IMR-90 (cell line): ENCODE measurements around the gene THADA. TPM values are rescaled to one million over a fixed set of nuclear protein-coding genes. Genes with fewer than 3 reads are reported as not detected.

Experiments used
- ATAC-seq: fragments of 200-7000 bp; cut with Tn5 transposase; 2 replicates; pipeline ENCODE4 v1.9.1; 2020; ENCODE audit warnings: low read depth, mild to moderate bottlenecking, moderate library complexity
- BruUV-seq: library from RNA; stranded (reverse); fragments of 400-500 nt; replicated peaks from 2 replicates; lab custom pipeline; 2021; lab: Mats Ljungman, UMichigan
- CTCF ChIA-PET: fragments of 300-600 bp; formaldehyde crosslinking; extraction: SDS; loops from one replicate; lab custom pipeline; 2021; ENCODE audit warnings: antibody characterized with exemption; lab: Yijun Ruan, JAX
- POLR2A ChIA-PET: fragments of 300-600 bp; sonication (Branson Sonifier 250); formaldehyde crosslinking; loops from one replicate; lab custom pipeline; 2022; ENCODE audit warnings: antibody characterized with exemption; ENCODE audit not compliant: unreplicated experiment; lab: Charles Lee
- DNase-seq: peaks from one replicate; pipeline ENCODE4 v3.0.0; 2013
- H2AFZ ChIP-seq: replicated peaks from 2 replicates; pipeline ENCODE3; 2013; ENCODE audit warnings: low read length, mild to moderate bottlenecking; ENCODE audit not compliant: poor library complexity
- H2AK5ac ChIP-seq: 2 replicates; pipeline ENCODE4 v1.6.1; 2013; ENCODE audit warnings: low read depth, low read length, inconsistent platforms
- H2AK9ac ChIP-seq: replicated peaks from 2 replicates; pipeline ENCODE3; 2013; ENCODE audit warnings: mild to moderate bottlenecking, low read depth, low read length, moderate library complexity; ENCODE audit not compliant: poor library complexity
- H2BK120ac ChIP-seq: 2 replicates; pipeline ENCODE4 v1.6.1; 2013; ENCODE audit warnings: low read depth, low read length, inconsistent platforms
- H2BK15ac ChIP-seq: 3 replicates; pipeline ENCODE4 v1.6.1; 2013; ENCODE audit warnings: low read depth, low read length, inconsistent platforms
- H2BK20ac ChIP-seq: 2 replicates; pipeline ENCODE4 v1.6.1; 2013; ENCODE audit warnings: low read depth, mild to moderate bottlenecking, inconsistent platforms, low read length, moderate library complexity
- H2BK5ac ChIP-seq: 2 replicates; pipeline ENCODE4 v1.6.1; 2013; ENCODE audit warnings: mild to moderate bottlenecking, low read depth, low read length, inconsistent platforms; ENCODE audit not compliant: poor library complexity, severe bottlenecking
- H3K14ac ChIP-seq: replicated peaks from 2 replicates; pipeline ENCODE4 v1.6.1; 2013; ENCODE audit warnings: low read depth, low read length, inconsistent platforms
- H3K18ac ChIP-seq: 2 replicates; pipeline ENCODE4 v1.6.1; 2013; ENCODE audit warnings: low read depth, low read length, control low read depth
- H3K23ac ChIP-seq: 2 replicates; pipeline ENCODE4 v1.6.1; 2013; ENCODE audit warnings: low read depth, low read length, inconsistent platforms
- H3K27ac ChIP-seq: 2 replicates; pipeline ENCODE4 v1.5.1; 2013; ENCODE audit warnings: mild to moderate bottlenecking, control low read depth, low read length; ENCODE audit not compliant: insufficient read depth
- H3K27me3 ChIP-seq: 2 replicates; pipeline ENCODE4 v1.6.1; 2013; ENCODE audit warnings: low read length; ENCODE audit not compliant: control insufficient read depth, insufficient read depth
- H3K36me3 ChIP-seq: 2 replicates; pipeline ENCODE4 v1.6.1; 2013; ENCODE audit warnings: low read length, mixed read lengths; ENCODE audit not compliant: control insufficient read depth, insufficient read depth
- H3K4ac ChIP-seq: 2 replicates; pipeline ENCODE4 v1.6.1; 2013; ENCODE audit warnings: low read depth, low read length, inconsistent platforms
- H3K4me1 ChIP-seq: 2 replicates; pipeline ENCODE4 v1.6.1; 2013; ENCODE audit warnings: low read length, mixed read lengths; ENCODE audit not compliant: control insufficient read depth, insufficient read depth
- H3K4me2 ChIP-seq: 2 replicates; pipeline ENCODE4 v1.6.1; 2013; ENCODE audit warnings: low read depth, mild to moderate bottlenecking, control low read depth, low read length, moderate library complexity
- H3K4me3 ChIP-seq: 2 replicates; pipeline ENCODE4 v1.5.1; 2013; ENCODE audit warnings: low read depth, mild to moderate bottlenecking, control low read depth, low read length, moderate library complexity; ENCODE audit not compliant: insufficient read depth
- H3K56ac ChIP-seq: 2 replicates; pipeline ENCODE4 v1.6.1; 2013; ENCODE audit warnings: low read length, inconsistent platforms; ENCODE audit not compliant: insufficient read depth; ENCODE audit errors: extremely low read depth
- H3K79me1 ChIP-seq, 2 experiments: 2 replicates each; pipeline ENCODE4 v1.6.1; 2013; ENCODE audit warnings: low read length in 2 of 2, inconsistent platforms in 1 of 2, low read depth in 1 of 2
- H3K9ac ChIP-seq: 2 replicates; pipeline ENCODE4 v1.6.1; 2013; ENCODE audit warnings: low read depth, low read length, control low read depth
- H3K9me1 ChIP-seq: 2 replicates; pipeline ENCODE4 v1.6.1; 2013; ENCODE audit warnings: low read length, inconsistent platforms; ENCODE audit not compliant: insufficient read depth
- H3K9me3 ChIP-seq: 2 replicates; pipeline ENCODE4 v1.6.1; 2013; ENCODE audit warnings: low read length; ENCODE audit not compliant: control insufficient read depth, insufficient read depth
- H4K20me1 ChIP-seq: 2 replicates; pipeline ENCODE4 v1.6.1; 2013; ENCODE audit warnings: low read length, inconsistent platforms; ENCODE audit not compliant: insufficient read depth
- H4K5ac ChIP-seq: 2 replicates; pipeline ENCODE4 v1.6.1; 2013; ENCODE audit warnings: mild to moderate bottlenecking, low read depth, low read length, control low read depth
- H4K8ac ChIP-seq, 2 experiments: 2 replicates each; pipeline ENCODE4 v1.6.1; 2013; ENCODE audit warnings: low read depth in 2 of 2, low read length in 2 of 2, control low read depth in 1 of 2, inconsistent platforms in 1 of 2
- H4K91ac ChIP-seq: 2 replicates; pipeline ENCODE4 v1.6.1; 2013; ENCODE audit warnings: low read depth, low read length, inconsistent platforms; ENCODE audit not compliant: insufficient read depth
- CHD1 ChIP-seq: IDR thresholded peaks from 2 replicates; pipeline ENCODE4 v1.6.1; 2012; ENCODE audit warnings: low read depth, low read length, improper control_type of control experiment
- FOS ChIP-seq: fragments of 150-350 bp; IDR thresholded peaks from 2 replicates; pipeline ENCODE4 v1.6.1; 2016; ENCODE audit warnings: low read depth, low read length
- MAFK ChIP-seq: IDR thresholded peaks from 2 replicates; pipeline ENCODE4 v1.6.1; 2012; ENCODE audit warnings: low read depth, low read length, improper control_type of control experiment
- MAZ ChIP-seq: IDR thresholded peaks from 2 replicates; pipeline ENCODE4 v1.6.1; 2012; ENCODE audit warnings: low read depth, mild to moderate bottlenecking, low read length, improper control_type of control experiment, moderate library complexity, borderline replicate concordance
- POLR2A ChIP-seq: IDR thresholded peaks from 2 replicates; pipeline ENCODE4 v1.6.1; 2012; ENCODE audit warnings: mild to moderate bottlenecking, low read depth, low read length
- RFX5 ChIP-seq: IDR thresholded peaks from 2 replicates; pipeline ENCODE4 v1.8.0; 2012; ENCODE audit warnings: low read depth, mild to moderate bottlenecking, low read length, moderate library complexity
- SMC3 ChIP-seq: fragments of 150-350 bp; IDR thresholded peaks from 2 replicates; pipeline ENCODE4 v1.6.1; 2016; ENCODE audit warnings: low read depth, mild to moderate bottlenecking, antibody characterized with exemption, low read length, moderate library complexity
- USF2 ChIP-seq: fragments of 150-350 bp; IDR thresholded peaks from 2 replicates; pipeline ENCODE4 v1.6.1; 2017; ENCODE audit warnings: mild to moderate bottlenecking, antibody characterized with exemption, low read length, low read depth
- WGBS, 2 experiments: methylation state at CpG; one replicate each; pipeline versions ENCODE4 v1.1.5 to v1.1.7; 2013; ENCODE audit warnings: missing lambda C conversion rate in 2 of 2; ENCODE audit not compliant: insufficient read length in 1 of 2; ENCODE audit errors: extremely low coverage in 2 of 2; 5-methylcytosine and 5-hydroxymethylcytosine counted together
- dilution Hi-C: fragments of 300-500 bp; cut with HindIII; formaldehyde crosslinking; loops from one replicate; pipeline ENCODE4 v1.14.3; 2018; ENCODE audit warnings: low sequenced_read_pairs; ENCODE audit not compliant: unreplicated experiment
- in situ Hi-C: fragments of 300-500 bp; cut with MboI; formaldehyde crosslinking; loops from 3 replicates; pipeline ENCODE4 v1.14.3; 2019; ENCODE audit warnings: low sequenced_read_pairs, inconsistent platforms, mixed read lengths
- intact Hi-C: fragments of 100-400 bp; cut with micrococcal nuclease; formaldehyde crosslinking; loops from 2 replicates; pipeline ENCODE4 v1.10.0; 2022
- polyA plus RNA-seq, 3 experiments: library from polyadenylated mRNA; depleted of rRNA; stranded (reverse); fragments of >200 nt; gene quantifications; 2 replicates each; pipeline ENCODE4 v1.2.3, GENCODE V29; 2012; ENCODE audit warnings: low replicate concordance in 1 of 3
- total RNA-seq: library from RNA; depleted of rRNA; stranded (reverse); fragments of >200 nt; gene quantifications from 2 replicates; pipeline ENCODE4 v1.2.3, GENCODE V29; 2012

THADA gene
- total and polyA plus RNA-seq, 2 of the 4 experiments (the other 2 are of a cell fraction): 10.5 to 21.3 TPM

DNA sequence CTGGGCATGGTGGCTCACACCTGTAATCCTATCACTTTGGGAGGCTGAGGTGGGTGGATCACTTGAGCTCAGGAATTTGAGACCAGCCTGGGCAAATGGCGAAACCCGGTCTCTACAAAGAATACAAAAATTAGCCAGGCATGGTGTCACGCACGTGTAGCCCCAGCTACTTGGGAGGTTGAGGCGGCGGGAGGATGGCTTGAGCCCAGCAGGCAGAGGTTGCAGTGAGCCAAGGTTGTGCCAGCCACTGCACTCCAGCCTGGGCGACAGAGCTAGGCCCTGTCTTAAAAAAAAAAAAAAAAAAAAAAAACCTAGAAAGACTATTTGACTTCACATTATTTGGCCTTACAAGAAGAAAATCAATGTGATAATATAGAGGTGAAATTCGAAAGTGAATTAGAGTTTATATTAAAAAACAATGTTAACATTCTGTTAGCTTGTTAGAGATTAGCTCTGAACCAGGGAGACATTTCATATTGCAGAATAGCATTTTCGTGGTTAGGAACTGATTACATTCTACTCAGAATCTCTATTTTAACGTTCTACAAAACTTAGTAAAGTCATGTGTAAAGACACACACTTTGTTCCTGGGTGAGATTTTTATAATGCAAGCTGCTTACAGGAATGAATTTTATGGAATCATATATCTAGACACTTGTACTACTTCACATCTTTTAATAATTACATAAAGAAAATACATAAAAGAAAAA is 120.5 kb downstream of the THADA start (continued):
- TF ChIP-seq RFX5: no peak
- no peak for TF ChIP-seq FOS

GRCh38 chr2:43474273-43474672 is 121.6 kb downstream of the THADA start:
- CTCF ChIA-PET: no interaction called here
- TSS peak; percentile 5 for BruUV-seq

More at GRCh38 chr2:43474273-43474672, 121.6 kb downstream of the THADA start:
- DNase-seq (no peak), ATAC-seq (no peak)
- peaks cover 2 to 3% of the 10 kb centered on the region in 2 experiments; a peak in 1 of 4 replicates for H3K79me1 ChIP-seq
- H3K27me3 ChIP-seq: no peaks in the 10 kb centered on the region
- no peak overlapping the region for H2BK5ac ChIP-seq
- no peak overlapping the region; the same call in 1 of the 2 replicates for H4K5ac ChIP-seq
- H2AFZ ChIP-seq: no peak overlapping the region
- no peak overlapping the region for H2BK120ac ChIP-seq
- no peak overlapping the region for H2BK20ac ChIP-seq
- no peaks in the 10 kb centered on the region for H3K36me3 ChIP-seq
- POLR2A ChIA-PET: no interaction called here
- dilution Hi-C loops: no loop called here
- H3K56ac ChIP-seq: no peak overlapping the region
- H3K4me1 ChIP-seq: 0 out of 2 replicates have a peak, but pooled peaks cover 4% of the 10 kb centered on the region
- no peak overlapping the region for H3K9ac ChIP-seq
- no peak overlapping the region for H4K8ac ChIP-seq
- no peaks in the 10 kb centered on the region for H3K9me3 ChIP-seq
- H3K4me2 ChIP-seq: no peak overlapping the region
- no peaks in the 10 kb centered on the region for H3K9me1 ChIP-seq
- H2AK9ac ChIP-seq: no peak overlapping the region
- no peak overlapping the region for H3K27ac ChIP-seq
- H3K4ac ChIP-seq: no peak overlapping the region
- H3K4me3 ChIP-seq: no peak overlapping the region
- TF ChIP-seq RFX5 (no peak), SMC3 (no peak), MAZ (no peak), MAFK (no peak), FOS (no peak), CHD1 (no peak), POLR2A (no peak), USF2 (no peak)
- no peak overlapping the region for H2AK5ac ChIP-seq
- H3K14ac ChIP-seq: no peak overlapping the region
- H3K23ac ChIP-seq: no peak overlapping the region
- intact Hi-C loops: no loop called here
- in situ Hi-C loops: no loop called here
- no peak overlapping the region for H4K91ac ChIP-seq
- H2BK15ac ChIP-seq: no peak overlapping the region
- no CpG with 5 or more reads among the region's 5 CpGs for WGBS, 2 experiments
- no peak overlapping the region for H3K18ac ChIP-seq
- no peaks in the 10 kb centered on the region for H4K20me1 ChIP-seq
